HG03039 (cell line): ENCODE data around the gene GAK.

ENCODE experiments used
- ATAC-seq: cut with Tn5 transposase; IDR thresholded peaks from one replicate; pipeline ENCODE4 v1.9.1; 2021; ENCODE audit warnings: mild to moderate bottlenecking, moderate library complexity; ENCODE audit not compliant: unreplicated experiment

The GAK gene

DNA sequence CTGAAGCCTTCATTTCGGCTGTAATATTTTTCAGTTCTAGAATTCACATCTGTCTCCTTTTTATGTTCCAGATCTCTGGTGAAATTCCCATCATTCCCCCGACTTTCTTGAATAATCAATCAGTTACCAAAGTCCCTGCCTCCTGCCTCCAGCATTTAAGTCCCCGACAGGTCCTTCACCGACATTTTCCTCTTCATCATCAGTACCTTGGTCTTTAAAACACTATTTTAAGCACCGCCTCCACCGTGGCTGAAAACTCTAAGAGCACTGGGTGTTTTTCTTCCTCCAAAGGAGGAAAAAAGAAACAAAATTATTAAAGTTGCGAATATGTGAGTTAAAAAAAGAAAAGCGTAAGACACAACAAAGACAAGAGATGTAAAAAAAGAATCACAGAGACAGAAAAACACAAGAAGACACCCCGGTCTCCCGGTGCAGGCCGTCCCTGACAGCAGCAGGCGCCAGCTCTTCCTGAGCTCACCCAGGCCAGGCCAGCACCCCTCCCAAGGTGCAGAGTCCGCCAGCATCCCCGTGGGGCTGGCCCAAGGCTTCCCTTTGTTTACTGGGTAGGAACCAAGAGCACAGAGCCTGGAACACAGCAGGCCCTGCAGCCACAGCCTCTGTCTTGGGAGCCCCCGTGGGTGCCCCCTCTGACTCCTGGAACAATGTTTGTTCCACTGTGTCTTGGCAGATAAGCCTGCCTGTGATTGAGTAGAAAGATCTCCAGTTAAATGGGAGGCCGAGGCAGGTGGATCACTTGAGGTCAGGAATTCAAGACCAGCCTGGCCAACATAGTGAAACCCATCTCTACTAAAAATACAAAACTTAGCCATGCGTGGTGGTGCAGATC is 56.9 kb downstream of the GAK start:
- ATAC-seq: no peak

DNA sequence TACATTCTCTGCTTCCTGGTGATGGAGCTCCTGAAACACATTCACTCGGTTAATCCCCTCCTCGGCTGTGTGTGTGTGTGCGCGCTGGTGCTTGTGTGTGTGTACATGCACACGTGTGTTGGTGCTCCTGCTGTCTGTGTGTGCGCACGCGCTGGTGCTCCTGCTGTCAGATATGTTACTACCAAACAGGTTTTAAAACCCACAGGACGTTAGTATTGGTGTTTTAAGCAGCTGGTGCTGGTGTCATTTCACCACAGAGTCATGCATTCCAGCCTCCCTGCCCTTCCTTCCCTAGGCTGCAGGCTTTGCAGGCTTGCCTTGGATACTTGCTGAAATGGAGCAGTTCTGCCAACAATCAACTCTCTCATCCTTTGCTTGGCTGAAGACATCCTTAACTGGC is 58.1 kb downstream of the GAK start:
- ATAC-seq: no peak

DNA sequence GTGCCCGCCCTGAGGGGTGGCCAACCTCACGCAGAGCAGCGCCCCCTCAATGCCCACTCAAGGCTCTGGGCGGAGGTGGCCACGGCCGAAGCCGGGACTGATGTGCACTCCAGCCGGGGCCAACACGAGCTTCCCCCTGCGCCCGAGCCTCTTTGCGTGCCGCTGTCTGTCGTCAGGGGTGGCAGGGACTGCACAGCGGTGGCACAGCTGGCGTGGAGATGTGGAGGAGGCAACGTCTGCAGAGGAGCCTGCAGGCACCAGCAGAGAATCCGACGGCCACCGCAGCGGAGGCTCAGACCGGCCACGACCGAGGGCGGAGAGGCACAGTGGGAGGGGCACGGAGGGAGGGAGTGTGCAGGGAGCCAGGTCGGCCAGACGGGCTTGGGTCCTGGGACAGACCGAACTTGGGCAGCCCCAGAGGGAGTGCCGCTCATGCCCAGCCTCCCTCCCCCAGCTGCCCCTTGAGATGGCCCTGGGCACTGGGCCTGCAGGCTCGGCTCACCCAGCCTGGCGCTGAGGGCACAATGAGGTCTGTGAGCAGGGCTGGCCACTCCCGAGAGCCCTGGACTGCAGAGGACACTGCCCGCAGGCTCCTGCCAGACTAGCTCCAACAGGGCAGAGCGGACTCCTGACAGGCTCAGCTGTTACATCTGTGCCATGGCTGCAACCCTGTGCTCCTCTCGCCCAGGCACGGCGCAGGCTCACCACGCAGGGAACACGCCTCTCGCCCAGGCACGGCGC is 59.7 kb downstream of the GAK start:
- no peak for ATAC-seq

DNA sequence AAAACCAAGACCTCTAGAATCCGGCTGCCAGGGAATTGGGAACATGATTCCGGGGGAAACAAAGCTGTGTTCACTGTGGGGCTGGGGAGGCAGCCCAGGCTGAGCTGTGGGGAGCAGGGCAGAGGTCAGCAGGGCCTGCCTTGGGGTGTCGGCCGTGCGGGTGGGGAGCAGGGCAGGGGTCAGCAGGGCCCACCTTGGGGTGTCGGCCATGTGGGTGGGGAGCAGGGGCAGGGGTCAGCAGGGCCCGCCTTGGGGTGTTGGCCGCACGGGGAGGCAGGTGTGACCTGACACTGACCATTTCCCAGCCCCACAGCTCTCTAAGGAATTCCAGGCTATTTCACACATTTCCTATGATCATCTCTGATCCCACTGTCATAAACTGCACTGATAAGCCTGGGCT is 60.6 kb downstream of the GAK start:
- no peak for ATAC-seq

DNA sequence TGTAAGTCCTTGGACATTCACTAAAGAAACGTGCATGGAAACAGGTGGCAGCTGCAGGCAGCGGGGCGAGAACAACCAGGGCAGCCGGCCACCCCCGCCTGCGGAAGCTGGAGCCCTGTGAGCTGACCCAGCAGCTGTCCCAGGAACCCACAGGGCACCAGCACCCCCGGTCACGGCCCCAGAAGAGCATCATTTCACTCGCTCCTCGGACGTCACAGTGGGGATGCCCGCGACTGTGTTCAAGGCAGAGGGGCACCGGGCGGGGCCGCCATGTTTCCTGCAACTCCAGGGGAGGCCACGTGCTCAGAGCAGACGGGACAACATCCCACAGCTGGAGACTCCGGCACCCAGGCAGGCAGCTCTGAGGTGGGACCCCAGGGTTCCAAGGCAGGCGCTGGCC is 61.2 kb downstream of the GAK start:
- ATAC-seq: no peak

DNA sequence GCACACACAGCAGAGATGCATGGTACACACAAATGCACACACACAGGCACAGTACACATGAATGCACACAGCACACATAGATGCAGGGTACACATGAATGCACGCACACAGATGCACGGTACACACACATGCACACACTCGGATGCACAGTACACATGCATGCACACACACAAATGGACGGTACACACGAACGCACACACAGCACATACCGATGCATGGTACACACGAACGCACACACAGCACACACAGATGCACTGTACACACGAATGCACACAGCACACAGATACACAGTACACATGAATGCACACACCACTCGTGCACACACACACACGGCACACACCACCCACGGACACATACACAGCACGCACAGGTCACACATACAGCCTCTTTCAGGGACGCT is 62.3 kb downstream of the GAK start:
- no peak for ATAC-seq

DNA sequence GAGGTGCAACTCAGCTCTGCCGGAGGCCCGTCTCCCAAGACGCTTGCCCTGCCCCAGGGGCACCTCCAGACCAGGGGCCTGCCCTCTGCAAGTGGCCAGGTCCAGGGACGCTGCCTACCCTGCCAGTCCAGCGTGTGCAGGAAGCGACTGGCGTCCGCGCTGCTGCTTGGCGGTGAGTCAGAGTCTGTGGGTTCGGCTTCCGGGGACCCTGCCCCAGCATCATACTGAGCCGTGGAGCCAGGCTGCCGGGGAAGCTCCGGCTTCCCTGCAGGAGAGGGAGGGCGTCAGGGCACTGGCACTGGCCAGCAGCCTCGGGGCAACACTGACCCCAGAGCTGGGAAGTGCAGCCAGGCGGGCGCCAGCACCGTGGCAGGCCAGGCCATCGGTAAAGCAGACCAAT is 63.7 kb downstream of the GAK start:
- no peak for ATAC-seq

DNA sequence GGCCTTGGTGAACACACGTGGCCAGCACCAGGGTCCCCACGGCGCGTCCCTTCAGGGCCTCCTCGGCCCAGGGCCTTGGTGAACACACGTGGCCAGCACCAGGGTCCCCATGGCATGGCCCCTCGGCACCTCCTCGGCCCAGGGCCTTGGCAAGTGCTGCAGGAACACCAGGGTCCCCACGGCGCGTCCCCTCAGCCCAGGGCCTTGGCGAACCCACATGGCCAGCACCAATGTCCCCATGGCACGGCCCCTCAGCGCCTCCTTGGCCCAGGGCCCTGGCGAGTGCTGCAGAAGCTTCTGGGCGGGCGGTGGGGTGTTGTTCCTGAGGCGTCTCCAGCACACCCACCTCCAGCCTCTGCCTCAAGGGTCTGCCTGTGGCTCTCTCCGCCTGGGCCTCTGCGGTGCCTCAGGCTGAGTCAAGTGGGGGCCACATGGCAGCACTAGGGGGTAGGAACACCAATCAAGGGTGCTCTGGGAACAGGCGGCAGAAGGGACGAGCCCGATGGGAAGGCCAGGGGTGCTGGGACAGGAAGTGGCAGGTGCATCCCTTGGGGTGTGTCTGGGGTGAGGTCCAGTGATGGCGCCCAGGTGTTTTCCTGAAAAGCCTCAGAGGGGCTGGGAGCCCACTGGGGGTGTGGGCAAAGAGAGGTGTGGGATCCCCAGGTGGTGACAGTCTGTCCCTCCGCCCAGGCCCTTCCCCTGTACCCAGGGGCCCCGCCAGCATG is 64.4 kb downstream of the GAK start:
- ATAC-seq: no peak

DNA sequence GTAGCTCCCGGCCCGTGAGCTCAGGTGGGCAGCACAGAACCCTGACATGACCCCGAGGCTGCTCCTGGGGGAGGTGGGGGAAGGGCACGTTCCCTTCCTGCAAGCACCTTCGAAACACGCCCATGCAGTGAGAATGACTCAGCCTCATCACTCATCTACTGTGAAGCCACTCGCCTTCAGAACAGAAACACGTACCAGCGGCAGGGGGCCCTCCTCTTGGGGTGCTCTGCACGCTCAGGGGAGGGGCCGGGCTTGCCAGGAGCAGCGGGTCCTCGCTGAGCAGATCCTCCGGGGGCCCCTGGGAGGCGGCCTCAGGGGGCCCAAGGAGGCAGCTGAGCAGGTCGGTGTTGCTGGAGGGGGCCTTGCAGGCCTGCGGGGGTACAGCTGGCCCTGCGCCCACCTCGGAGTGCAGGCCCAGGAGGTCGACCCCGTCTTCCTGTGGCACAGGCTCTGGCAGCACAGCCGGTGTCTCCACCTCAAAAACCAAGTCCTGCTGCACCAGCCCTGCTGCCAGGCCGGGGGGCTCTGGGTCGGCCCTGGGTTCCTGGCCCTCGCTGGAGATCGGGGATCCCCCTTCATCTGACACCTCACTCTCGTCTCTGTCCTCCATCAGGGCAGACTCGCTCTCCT is 65.2 kb downstream of the GAK start:
- ATAC-seq: no peak

DNA sequence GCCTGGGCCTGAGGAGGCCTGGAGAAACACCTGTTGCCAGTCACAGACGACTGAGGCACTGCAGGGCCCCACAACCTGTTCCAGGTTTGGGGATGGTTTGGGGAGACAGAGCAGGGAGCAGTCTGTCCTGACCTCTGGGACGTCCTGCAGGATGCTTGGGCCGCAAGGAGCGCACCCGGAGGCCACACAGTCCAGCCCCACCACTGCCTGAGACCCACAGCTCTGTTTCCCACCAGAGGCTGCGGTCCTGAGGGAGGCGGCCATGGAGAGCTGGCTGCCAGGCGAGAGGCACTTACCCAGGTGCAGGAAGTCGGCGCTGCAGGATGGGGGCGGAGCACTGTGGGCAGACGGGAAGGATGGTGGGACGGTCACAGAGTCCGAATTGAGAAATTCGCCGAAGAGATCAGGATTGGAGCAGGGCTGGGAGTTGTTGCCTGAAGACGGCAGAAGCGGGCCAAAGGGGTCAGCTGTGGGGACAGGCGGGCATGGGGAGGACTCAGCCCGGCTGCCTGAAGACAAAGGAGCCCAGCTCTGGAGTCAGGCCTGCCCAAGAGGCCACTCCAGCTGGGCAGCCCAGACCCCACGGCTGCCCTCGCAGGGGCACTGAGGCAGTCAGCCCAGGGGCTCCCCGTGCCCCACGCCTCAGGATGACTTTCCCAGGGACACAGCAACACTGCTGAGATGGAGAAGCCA is 65.9 kb downstream of the GAK start:
- no peak for ATAC-seq

DNA sequence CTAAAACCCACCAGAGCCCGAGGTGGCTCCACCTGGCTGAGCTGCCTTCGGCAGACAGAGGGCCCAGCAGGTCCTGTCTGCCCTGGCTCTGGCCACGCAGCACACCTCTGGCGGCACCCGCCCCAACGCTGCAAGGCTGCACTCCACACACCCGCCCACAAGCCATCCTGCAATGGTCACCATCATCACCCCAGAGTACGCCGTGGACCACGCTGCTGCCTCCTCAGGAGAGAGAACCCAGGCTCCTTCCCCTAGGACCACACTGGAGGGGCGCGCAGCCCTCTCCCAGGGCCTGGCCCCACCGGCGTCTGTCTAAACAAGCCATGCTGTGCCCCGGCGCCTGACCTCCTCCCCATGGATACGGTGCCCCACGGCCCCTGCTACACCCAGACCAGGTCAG is 66.5 kb downstream of the GAK start:
- no peak for ATAC-seq

DNA sequence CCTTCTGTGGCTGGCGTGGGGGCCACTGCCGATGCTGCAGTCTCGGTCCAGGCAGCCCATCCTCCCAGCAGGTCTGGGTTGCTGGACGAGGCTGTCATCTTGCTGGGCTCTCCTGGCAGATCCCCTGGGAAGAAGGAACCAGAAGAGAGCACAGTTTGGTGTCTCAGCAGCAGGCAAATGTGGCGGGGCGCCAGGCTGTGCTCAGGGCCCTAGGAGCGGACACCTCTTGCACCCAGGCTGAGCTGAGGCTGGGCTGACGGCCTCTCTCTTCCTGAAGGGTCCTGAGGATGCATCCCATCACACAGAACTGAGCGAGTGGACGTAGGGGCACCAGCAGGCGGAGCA is 67.0 kb downstream of the GAK start:
- ATAC-seq: no peak

DNA sequence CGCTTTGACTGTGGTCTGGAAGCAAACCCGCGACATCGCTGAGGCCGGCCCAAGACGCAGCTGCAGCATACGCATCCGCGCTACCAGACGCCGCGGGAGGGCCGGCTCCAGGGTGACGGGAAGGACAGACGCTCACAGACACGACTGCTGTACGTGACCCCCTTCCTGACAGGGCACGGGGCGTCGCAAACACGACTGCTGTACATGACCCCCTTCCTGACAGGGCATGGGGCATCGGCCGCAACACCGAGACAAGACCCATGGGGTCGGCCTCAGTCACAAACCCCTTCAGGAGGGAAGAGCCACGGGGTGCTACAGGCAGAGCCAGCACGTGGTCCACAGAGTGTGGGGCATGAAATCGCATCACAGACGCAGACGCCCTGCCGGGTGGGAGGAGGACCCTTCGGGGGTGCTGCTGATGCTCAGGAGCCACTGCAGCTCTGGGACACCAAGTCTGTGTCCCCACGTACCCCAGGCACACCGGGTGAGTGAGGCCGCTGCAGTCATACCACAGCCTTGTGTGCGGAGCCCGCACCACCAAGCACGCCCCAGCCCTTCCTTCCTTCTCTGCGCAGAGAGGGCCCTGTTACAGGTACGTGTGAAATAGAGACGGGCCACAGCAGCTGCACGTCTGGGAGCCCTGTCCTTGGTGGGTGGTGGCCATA is 67.5 kb downstream of the GAK start:
- no peak for ATAC-seq

DNA sequence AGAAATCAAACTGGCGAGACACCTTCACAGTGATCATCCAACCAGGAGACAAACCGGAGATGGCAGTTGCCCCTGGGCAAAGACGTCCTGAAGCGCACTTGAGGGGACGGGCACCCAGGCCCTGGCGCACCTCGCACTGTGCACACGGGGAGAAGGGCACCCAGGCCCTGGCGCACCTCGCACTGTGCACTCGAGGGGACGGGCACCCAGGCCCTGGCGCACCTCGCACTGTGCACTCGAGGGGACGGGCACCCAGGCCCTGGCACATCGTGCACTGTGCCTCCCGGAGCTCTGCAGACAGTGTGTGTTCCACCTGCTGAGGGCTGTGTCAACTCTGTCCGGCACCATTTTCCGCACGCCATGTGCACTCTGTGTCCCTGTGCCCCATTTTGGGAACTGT is 71.6 kb downstream of the GAK start:
- no peak for ATAC-seq

DNA sequence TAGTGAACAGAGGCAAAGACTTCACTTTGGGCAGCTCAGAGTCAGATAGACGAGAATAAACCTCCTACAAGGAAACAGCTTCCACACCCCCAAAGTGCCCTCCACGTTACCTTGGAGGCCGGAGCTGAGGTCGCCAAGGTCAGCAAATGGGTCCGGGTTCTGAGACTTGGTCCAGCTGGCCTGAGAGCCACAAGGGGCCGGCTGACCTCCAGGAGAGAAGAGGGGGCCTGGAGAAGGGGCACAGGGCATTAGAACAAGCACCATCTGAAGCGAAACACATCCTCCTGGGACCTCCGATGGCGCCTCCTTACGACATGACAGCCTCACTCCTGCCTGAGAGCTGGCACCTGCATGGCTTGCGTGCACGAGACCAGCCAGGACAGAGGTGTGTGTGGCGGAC is 72.6 kb downstream of the GAK start:
- no peak for ATAC-seq

DNA sequence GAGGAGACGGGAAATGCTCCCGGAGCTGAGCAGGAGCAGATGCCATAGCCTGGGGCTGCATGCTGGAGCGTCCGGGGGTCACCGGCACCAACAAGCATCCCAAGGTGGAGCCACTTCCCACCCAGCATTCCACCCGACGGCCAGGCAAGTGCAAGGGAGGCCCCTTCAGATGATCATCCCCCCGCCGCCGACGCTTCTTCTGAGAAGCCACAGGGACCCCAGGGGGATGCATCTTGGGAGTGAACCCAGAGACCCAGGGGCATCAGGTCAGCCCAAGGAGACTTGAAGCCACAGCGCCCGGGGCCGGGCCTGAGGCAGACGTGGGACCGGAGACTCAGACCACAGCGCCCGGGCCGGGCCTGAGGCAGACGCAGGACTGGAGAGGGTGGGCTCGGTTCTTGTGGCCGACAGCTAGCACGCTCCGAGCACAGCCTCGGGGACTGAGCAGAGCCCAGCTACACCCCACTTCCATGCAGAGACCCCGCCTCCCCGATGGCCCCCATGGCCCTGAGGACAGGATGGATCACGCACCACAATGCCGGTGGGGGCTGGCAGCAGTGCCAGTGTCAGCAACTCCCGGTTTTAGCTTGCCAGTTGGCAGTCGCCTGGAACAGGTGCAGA is 73.2 kb downstream of the GAK start:
- ATAC-seq: no peak

DNA sequence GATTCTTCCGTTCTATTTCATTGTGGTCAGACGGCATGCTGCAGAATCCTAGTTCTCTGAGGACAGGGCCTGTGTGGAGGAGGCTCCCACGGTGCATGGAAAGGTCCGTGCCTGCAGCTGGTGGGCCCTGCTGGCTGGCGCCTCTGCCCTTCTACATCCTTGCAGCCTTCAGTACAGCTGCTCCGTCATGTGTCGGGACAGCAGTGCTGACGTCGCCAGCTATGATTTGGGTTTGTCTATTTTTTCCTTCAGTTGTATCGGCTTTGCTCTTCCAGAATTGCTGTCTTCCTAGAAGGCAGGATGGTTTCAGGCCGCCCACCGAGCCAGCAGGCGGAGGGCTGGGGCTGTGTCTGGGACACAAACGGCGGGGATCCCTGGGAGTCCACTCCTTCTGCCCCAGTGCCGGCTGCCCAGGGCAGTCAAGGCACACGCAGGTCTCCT is 74.1 kb downstream of the GAK start:
- no peak for ATAC-seq

DNA sequence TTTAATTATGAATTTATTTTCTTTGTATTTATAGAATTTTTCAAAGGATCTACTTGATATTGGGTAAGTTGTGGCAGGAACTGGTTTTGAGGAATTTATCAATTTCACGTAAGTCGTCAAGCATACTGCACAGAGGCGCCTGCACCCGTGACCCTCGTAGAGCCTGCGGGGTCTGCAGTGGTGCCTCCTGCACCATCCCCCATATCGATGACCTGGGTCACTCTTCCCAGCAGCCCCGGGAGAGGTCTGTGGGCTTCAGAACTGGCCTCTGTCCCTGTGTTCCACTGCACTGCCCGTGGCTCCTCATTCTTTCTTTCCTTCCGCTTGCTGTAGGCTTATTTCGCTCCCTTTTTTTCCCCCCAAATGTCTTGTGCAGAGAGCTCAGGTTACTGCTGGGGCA is 74.7 kb downstream of the GAK start:
- ATAC-seq: no peak

DNA sequence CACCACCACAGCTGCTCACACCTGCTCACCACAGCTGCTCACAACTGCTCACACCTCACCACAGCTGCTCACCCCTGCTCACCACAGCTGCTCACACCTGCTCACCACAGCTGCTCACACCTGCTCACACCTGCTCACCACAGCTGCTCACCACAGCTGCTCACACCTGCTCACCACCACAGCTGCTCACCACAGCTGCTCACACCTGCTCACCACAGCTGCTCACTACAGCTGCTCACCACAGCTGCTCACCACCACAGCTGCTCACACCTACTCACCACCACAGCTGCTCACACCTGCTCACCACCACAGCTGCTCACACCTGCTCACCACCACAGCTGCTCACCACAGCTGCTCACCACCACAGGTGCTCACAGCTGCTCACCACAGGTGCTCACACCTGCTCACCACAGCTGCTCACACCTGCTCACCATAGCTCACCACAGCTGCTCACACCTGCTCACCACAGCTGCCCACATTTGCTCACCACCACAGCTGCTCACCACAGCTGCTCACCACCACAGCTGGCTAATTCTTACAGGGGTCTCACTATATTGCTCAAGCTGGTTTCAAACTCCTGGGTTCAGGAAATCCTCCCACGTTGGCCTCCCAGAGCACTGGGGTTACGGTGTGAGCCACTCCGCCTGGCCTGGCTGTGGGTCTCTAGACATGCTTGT is 75.8 kb downstream of the GAK start:
- ATAC-seq: no peak
